NCI-H510A (cell line): Measurements from ENCODE around the gene DLD.
"Not testable (repeated sequence)": the region's sequence is repeated elsewhere in the genome, so short reads cannot be mapped to it uniquely, and the experiment has no call there.

Experiments used
- DNase-seq: peaks from one replicate; lab custom pipeline; 2025; lab: John Stamatoyannopoulos, UW

DLD gene

GRCh38 chr7:107874605-107875446 lies 16.2 kb upstream of the DLD start:
- DNase-seq = no peak

GRCh38 chr7:107876916-107877315 lies 14.1 kb upstream of the DLD start:
- no peak for DNase-seq

DNA sequence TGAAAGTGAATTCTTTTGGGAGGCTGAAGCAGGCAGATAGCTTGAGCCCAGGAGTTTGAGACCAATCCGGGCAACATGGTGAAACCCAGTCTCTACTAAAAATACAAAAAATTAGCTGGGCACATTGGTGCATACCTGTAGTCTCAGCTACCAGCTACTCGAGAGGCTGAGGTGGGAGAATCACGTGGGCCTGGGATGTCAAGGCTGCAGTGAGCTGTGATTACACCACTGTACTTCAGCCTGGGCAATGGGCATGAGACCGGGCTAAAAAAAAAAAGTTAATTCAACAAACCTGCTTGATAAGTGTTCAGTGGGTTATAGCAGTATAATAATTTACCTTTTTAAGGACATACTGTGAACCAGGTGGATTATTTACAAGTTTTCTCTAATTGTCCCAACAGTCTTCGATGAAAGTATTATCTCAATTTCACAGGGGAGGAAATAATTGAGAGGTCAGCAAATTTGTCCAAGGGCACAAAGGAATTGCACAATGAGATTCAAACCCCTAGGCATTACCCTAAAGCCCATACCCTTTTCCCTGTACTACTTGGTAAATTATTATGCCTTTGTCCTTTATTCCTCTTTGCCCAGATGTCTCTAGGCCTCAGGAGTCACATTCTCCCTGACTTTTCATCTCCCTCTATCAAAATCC lies 13.1 kb upstream of the DLD start:
- no peak for DNase-seq

DNA sequence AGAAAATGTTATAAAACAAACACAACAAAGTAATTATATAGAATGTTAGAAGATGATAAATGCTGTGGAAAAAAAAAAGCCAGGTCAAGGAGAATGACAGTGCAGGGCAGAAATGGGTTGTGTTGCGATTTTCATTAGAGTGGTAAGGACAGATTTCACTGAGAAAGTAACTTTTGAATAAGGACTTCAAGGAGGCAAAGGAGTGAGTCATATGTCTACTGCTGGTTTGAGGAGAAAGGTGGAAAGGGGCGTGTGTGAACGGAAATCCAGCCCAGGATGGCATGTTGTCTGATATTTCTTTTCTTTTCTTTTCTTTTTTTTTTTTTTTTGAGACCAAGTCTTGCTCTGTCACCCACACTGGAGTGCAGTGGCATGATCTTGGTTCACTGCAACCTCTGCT lies 12.3 kb upstream of the DLD start:
- DNase-seq = no peak

- DNase-seq = no peak
Measured at GRCh38 chr7:107879400-107880035, 11.5 kb upstream of the DLD start.

DNA sequence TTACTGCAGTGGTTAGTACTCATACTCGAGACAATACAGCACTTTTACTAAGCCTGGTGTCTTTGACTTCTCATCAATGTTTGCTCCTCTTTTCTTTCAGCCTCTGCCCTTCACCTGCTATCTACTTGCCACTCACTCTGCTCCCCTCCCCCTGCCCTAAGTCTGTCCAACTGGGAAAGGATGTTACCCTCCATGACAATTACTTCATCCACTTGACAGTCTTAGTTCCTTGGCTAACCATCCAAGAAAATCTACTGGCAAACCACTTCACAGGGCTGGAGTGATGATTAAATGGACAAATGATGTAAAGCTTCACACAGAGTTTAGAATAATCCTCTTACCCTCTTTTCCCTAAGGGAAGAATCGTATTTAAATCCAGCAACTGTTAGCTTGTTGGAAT lies 8.2 kb upstream of the DLD start:
- no peak for DNase-seq

DNA sequence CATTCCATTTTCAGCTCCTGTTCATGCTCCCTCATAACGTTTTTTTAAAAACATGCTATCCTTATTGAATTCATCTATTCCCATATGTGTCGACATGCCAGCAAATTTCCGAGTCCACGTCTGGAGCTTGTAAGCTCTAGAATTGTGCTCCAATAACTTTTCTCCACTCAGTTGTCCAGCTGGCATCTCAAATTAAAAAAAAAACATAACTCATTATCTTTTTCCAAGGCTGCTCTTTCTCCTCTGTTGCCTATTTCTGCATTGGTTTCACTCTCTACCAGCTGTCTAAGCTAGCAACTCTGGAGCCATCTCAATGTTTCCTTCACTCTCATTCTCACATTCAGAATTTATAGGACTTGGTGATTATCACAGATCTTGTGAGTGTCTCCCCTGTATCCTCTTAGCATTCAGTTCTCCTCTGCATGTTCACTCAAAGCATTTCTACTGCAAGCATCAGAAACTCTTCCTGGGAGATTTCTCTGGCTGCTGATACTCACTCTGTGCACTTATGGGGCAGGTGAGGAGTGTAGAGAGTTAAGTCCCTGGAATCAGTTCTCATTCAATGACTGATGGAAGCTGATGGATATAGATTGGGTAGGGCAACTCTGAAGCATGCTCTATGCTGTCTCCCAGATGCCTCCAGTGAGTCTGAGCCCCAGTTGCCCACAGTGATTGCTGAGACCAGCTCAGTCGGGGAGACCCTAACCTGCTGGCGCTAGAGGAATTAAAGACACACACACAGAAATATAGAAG lies 6.7 kb upstream of the DLD start:
- DNase-seq = no peak

DNA sequence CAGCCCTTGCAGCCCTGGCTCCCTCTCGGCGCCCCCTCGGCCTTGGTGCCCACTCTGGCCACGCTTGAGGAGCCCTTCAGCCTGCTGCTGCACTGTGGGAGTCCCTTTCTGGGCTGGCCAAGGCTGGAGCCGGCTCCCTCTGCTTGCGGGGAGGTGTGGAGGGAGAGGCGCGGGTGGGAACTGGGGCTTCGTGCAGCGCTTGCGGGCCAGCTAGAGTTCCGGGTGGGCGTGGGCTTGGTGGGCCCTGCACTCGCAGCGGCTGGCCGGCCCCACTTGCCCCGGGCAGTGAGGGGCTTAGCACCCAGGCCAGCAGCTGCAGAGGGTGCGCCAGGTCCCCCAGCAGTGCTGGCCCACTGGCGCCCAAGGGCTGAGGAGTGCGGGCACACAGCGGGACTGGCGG lies 3.2 kb upstream of the DLD start:
- not testable (repeated sequence) for DNase-seq

GRCh38 chr7:107889992-107890391 lies 991 bp upstream of the DLD start:
- DNase-seq = no peak

DNA sequence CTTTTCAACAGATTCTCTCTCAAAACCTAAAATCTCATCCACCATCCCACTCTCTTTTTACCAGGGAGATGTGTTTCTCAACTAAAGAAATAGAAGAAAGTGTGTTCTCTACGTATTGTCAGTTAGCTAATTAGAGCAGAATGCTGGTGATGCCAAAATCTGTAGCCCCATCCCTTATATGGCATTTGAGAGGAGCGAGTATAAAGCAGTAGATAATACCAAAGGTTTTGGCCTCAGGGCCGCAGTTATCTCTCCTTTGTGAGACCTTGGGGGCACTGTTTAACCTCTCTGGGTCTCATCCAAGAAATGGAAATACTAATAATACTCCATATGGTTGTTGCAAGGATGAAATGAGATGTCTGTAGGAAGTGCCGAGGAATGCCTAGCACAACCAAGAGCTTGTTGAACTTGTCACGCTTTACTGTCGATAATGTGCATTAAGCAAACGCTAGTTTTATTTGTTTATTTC lies 456 bp upstream of the DLD start:
- DNase-seq = no peak

- DNase-seq = no peak
Measured at GRCh38 chr7:107891636-107892366, 818 bp downstream of the DLD start.

DNA sequence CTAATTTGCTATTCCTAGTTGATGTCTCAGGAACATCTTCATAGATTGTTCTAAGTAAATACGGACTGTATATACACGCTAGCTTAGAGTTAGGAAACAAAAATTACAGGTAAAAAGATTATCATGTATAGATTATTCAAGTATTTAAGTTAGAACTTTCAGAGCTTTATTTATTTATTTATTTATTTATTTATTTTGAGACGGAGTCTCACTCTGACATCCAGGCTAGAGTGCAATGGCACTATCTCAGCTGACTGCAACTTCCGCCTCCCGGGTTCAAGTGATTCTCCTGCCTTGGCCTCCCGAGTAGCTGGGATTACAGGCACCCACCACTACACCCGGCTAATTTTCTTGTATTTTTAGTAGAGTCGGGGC lies 1.4 kb downstream of the DLD start:
- not testable (repeated sequence) for DNase-seq

- DNase-seq = no peak
Measured at GRCh38 chr7:107898997-107899594, 8.1 kb downstream of the DLD start.

- DNase-seq = no peak
Measured at GRCh38 chr7:107900496-107901015, 9.6 kb downstream of the DLD start.

DNA sequence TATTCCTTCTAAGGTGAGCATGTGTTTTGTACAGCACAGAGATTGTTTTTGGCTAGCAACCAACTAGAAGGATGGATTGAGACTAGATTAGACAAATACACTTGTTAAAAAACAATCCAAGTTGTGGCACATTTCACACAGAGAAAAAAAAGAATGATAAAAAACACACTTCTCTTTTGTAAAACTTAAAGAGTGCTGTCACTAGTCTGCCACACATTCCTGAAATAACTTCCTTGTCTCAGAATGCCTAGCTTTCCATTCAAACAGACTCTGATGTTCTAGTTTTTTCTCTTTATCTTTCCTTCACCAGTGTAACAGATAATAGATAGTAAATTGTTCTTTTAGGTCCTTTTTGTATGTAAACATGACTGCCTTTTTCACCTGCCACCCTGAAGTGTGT lies 11.4 kb downstream of the DLD start:
- DNase-seq = no peak

DNA sequence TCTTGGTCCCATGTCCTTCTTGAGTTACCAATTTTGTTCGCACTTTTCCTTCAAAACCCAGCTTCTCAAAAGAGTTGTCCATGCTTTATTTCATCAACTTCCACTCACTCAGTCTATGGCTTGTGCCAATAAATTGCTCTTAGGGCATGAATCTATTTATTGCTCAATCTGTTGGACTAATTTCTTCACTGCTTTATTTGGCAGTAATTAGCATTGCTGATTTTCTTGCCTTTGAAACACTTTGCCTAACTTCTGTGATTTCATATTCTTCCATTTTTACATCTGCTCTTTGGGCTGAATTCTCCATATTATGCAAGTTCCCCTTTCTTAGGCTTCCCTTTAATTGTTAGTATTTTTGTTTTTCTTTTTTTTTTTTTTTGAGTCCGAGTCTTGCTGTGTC lies 16.8 kb downstream of the DLD start:
- DNase-seq = no peak

DNA sequence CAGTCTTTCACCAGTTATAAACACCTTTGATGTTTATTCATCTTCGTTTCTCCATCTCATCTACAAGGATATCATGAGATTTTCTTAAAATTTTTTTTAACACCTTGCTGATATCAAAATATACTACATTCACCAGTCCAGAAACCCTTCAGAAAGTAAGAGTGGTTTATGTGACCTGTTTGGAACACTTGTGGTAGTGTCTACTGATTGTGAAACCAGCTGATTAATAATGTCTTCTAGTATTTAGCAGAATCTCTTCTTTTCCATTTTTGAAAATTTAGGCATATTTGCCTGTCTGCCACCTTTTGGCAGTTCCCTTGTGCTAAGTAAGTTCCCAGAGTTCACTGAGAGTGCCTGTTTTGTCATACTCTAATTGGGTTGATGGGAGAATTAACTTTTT lies 18.5 kb downstream of the DLD start:
- DNase-seq = no peak

GRCh38 chr7:107911981-107912380 lies 21.0 kb downstream of the DLD start:
- no peak for DNase-seq

- DNase-seq = no peak
Measured at GRCh38 chr7:107913851-107914250, 22.9 kb downstream of the DLD start.

DNA sequence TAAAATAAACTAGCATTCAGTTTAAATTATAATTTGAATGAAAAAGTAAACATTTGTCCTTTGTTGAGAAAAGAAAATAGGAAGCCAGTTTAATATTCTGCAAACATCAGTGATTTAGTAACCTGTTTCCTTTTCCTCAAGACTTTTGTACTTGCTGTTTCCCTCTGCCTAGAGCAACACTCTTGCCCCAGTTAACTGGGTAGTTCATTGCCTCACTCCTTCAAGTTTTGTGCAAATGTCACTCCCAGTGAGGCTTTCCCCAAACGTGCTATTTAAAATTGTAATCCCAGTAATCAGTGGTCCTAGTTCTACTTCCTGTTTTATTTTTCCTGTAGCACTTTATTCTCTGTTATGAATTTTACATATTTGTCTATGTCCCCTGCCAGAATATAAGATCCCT lies 23.8 kb downstream of the DLD start:
- no peak for DNase-seq

DNA sequence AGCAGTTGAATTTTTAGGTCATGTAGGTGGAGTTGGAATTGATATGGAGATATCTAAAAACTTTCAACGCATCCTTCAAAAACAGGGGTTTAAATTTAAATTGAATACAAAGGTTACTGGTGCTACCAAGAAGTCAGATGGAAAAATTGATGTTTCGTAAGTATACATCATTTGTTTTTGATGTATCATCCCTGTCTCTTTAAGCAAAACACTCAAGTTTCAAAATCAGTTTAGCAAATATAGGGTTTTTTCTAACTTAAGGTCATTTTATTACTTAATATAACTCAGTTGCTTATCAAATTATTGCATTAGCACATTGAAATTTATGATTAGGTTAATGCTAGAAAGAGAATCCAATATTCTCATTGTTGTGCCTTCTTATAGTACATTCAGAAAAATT lies 24.6 kb downstream of the DLD start:
- no peak for DNase-seq
